Vagina (tissue), 2 donors: ENCODE results near the gene ST8SIA2. TPM values are rescaled to one million over a fixed set of nuclear protein-coding genes. Genes with fewer than 3 reads are reported as not detected.

Experiments used
- DNase-seq, 2 donors: peaks; one replicate each; pipeline ENCODE4 v3.0.0-alpha.2; 2017; ENCODE audit errors: extremely low spot score in 2 of 2
- H3K27ac ChIP-seq: fragments of 200-600 bp; sonication (generic); one replicate; pipeline ENCODE4 v1.5.1; 2019
- H3K27me3 ChIP-seq: fragments of 200-600 bp; sonication (generic); one replicate; pipeline ENCODE4 v1.5.1; 2019
- H3K36me3 ChIP-seq, 2 donors: fragments of 200-600 bp; sonication (generic); one replicate each; pipeline ENCODE4 v1.5.1; 2017 to 2019
- H3K4me1 ChIP-seq: fragments of 200-600 bp; sonication (generic); one replicate; pipeline ENCODE4 v1.5.1; 2019
- H3K4me3 ChIP-seq, 2 donors: fragments of 200-600 bp; sonication (generic); 1 replicate in 1 of 2; 2 replicates in 1 of 2; pipeline ENCODE4 v1.5.1; 2016 to 2019
- H3K9me3 ChIP-seq: fragments of 200-600 bp; sonication (generic); one replicate; pipeline ENCODE4 v1.5.1; 2019
- POLR2A ChIP-seq, 2 donors: fragments of 450-650 bp; IDR thresholded peaks; one replicate each; pipeline ENCODE4 v1.6.1; 2017; ENCODE audit warnings: antibody characterized with exemption in 2 of 2, mild to moderate bottlenecking in 2 of 2, moderate library complexity in 2 of 2
- POLR2AphosphoS5 ChIP-seq, 2 donors: sonication (generic); formaldehyde crosslinking; IDR thresholded peaks; one replicate each; pipeline ENCODE4 v1.9.0; 2017; ENCODE audit warnings: antibody characterized with exemption in 2 of 2, mild to moderate bottlenecking in 2 of 2, low read depth in 1 of 2; ENCODE audit not compliant: insufficient read depth in 1 of 2
- intact Hi-C: fragments of 100-400 bp; cut with DNase I; formaldehyde crosslinking; loops from one replicate; pipeline ENCODE4 v1.15.1; 2023
- total RNA-seq: library from RNA; depleted of rRNA; stranded (reverse); fragments of >200 nt; gene quantifications from one replicate; pipeline ENCODE4 v1.2.3, GENCODE V29; 2016
- TF ChIP-seq, protein P1 (sequence below), 3 experiments: fragments of 450-650 bp in 2 of 3; fragments of 200-600 bp in 1 of 3; sonication (generic) in 1 of 3; IDR thresholded peaks; one replicate each; pipeline ENCODE4 v1.5.1; 2017 to 2019; ENCODE audit warnings: antibody characterized with exemption in 3 of 3, mild to moderate bottlenecking in 2 of 3, moderate library complexity in 2 of 3

Gene ST8SIA2
- total RNA-seq, 1 donor from 2014 or later = not detected

DNA sequence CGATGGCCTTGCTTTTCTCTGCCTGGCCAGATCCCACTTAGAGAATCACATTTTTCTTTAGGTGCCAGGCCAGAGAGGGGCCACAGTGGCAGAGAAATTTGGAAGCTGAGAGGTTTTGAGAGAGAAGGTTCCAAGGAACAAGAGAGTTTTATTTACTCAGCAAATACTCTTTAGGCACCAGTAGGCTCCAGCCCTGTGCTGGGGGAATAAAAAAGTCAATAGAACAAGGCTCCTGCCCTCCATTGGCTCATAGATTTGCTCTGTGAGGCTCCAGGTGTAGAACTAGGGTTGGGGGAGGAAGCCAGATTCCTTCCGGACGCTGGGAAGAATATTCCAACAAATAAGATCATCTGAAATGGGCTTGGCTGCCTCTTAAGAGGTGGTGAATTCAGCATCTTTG lies 59.9 kb downstream of the ST8SIA2 start:
- no peak overlapping the region for H3K27ac ChIP-seq
- H3K4me1 ChIP-seq = no peaks in the 10 kb centered on the region
- no peaks in the 10 kb centered on the region for H3K27me3 ChIP-seq
- DNase-seq = no peak
- TF ChIP-seq POLR2AphosphoS5 (IDR thresholded peaks at IDR 0.05; ENCODE audit: insufficient read depth in 1 of 2, low read depth in 1 of 2) (no peak), POLR2A (IDR thresholded peaks at IDR 0.05) (no peak)
- TF ChIP-seq, protein P1, sequence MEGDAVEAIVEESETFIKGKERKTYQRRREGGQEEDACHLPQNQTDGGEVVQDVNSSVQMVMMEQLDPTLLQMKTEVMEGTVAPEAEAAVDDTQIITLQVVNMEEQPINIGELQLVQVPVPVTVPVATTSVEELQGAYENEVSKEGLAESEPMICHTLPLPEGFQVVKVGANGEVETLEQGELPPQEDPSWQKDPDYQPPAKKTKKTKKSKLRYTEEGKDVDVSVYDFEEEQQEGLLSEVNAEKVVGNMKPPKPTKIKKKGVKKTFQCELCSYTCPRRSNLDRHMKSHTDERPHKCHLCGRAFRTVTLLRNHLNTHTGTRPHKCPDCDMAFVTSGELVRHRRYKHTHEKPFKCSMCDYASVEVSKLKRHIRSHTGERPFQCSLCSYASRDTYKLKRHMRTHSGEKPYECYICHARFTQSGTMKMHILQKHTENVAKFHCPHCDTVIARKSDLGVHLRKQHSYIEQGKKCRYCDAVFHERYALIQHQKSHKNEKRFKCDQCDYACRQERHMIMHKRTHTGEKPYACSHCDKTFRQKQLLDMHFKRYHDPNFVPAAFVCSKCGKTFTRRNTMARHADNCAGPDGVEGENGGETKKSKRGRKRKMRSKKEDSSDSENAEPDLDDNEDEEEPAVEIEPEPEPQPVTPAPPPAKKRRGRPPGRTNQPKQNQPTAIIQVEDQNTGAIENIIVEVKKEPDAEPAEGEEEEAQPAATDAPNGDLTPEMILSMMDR (IDR thresholded peaks at IDR 0.05) = no peak
- no peak overlapping the region for H3K4me3 ChIP-seq
- no peaks in the 10 kb centered on the region for H3K9me3 ChIP-seq
- no peaks in the 10 kb centered on the region for H3K36me3 ChIP-seq
- intact Hi-C loops = no loop called here

GRCh38 chr15:92454555-92455105 lies 60.9 kb downstream of the ST8SIA2 start:
- Histone ChIP-seq H3K9me3 (no peaks in the 10 kb centered on the region), H3K4me1 (no peaks in the 10 kb centered on the region), H3K27ac (no peak overlapping the region), H3K36me3 (no peaks in the 10 kb centered on the region), H3K27me3 (no peaks in the 10 kb centered on the region), H3K4me3 (no peak overlapping the region)
- TF ChIP-seq POLR2A (IDR thresholded peaks at IDR 0.05) (no peak), POLR2AphosphoS5 (IDR thresholded peaks at IDR 0.05; ENCODE audit: insufficient read depth in 1 of 2, low read depth in 1 of 2) (no peak)
- TF ChIP-seq, protein P1 (IDR thresholded peaks at IDR 0.05) = no peak
- intact Hi-C loops = no loop called here
- DNase-seq = no peak

DNA sequence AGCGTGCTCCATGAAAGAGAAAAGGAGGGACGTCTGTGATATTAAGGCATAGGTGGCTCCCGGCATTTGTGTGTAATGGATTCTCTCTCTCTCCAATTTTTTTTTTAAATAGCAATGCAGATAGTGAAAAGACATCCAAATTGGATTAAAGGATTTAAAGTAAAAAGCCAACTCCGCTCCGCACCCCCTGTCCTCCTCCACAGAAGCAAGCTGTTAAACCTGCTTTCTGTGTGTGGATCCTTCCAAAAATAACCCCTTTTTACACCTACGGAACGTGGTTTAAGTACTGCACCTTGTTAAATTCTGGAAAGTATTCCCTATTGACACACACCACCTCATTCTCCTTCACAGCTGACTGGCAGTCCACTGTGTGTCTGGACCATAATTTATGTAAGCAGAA lies 61.6 kb downstream of the ST8SIA2 start:
- no peak for DNase-seq
- H3K27ac ChIP-seq = no peak overlapping the region
- intact Hi-C loops = no loop called here
- no peaks in the 10 kb centered on the region for H3K4me1 ChIP-seq
- TF ChIP-seq, protein P1 (IDR thresholded peaks at IDR 0.05) = no peak
- TF ChIP-seq POLR2AphosphoS5 (IDR thresholded peaks at IDR 0.05; ENCODE audit: insufficient read depth in 1 of 2, low read depth in 1 of 2) (no peak), POLR2A (IDR thresholded peaks at IDR 0.05) (no peak)
- no peak overlapping the region for H3K4me3 ChIP-seq
- no peaks in the 10 kb centered on the region for H3K27me3 ChIP-seq
- H3K36me3 ChIP-seq = no peaks in the 10 kb centered on the region
- H3K9me3 ChIP-seq = no peaks in the 10 kb centered on the region

DNA sequence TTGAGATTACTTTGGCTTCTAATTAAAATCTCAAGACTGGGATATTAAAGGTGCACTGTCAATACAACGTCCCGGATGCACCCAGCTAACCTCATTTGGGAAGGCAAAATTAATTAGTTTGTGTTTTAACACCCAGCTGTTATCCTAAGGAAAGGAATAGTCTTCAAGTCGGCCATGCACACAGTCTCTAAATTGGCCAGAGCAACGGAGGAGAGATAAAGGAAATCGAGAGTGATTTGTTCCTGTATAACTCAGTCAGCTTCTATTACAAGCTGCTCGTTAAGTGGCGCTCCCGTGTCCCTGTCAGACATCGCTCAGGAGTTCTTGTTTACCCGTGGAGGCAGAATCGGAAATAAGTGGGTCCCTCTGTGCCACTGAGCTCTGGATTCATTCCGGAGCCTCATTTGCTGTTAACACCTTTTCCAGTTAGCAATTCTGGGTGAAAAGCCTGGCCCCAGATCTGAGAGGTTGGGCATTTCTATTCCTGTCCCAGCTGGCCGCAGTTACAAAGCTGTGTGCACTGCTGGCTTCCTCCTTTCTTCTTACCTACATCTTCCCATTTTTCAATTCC lies 63.9 kb downstream of the ST8SIA2 start:
- H3K27ac ChIP-seq = no peak overlapping the region
- intact Hi-C loops = no loop called here
- TF ChIP-seq POLR2A (IDR thresholded peaks at IDR 0.05) (no peak), POLR2AphosphoS5 (IDR thresholded peaks at IDR 0.05; ENCODE audit: insufficient read depth in 1 of 2, low read depth in 1 of 2) (no peak)
- TF ChIP-seq, protein P1 (IDR thresholded peaks at IDR 0.05) = no peak
- no peaks in the 10 kb centered on the region for H3K9me3 ChIP-seq
- no peaks in the 10 kb centered on the region for H3K27me3 ChIP-seq
- no peaks in the 10 kb centered on the region for H3K36me3 ChIP-seq
- no peak for DNase-seq
- no peaks in the 10 kb centered on the region for H3K4me1 ChIP-seq
- no peak overlapping the region for H3K4me3 ChIP-seq

DNA sequence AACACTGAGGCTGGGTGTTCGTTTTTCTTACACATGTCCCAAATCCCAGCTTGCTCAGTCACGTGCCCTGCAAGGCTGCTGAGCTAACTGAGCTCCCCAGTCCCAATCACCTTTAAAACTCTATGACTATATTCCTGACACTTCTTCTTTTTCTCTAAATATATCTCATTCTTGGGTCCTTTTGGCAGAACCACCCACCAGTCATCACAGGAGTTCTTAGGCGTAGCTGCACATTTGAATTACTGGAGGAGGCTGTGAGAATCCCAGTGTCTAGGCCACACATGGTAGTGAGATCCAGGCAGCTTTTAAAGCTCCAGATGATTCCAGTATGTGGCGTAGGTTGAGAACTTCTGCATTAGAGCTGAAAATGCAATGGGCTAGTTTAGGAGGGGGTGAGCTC lies 66.3 kb downstream of the ST8SIA2 start:
- Histone ChIP-seq H3K36me3 (no peaks in the 10 kb centered on the region), H3K4me3 (no peak overlapping the region), H3K4me1 (no peaks in the 10 kb centered on the region), H3K9me3 (no peaks in the 10 kb centered on the region), H3K27me3 (no peaks in the 10 kb centered on the region), H3K27ac (no peak overlapping the region)
- DNase-seq = no peak
- intact Hi-C loops = no loop called here
- TF ChIP-seq POLR2A (IDR thresholded peaks at IDR 0.05) (no peak), POLR2AphosphoS5 (IDR thresholded peaks at IDR 0.05; ENCODE audit: insufficient read depth in 1 of 2, low read depth in 1 of 2) (no peak)
- TF ChIP-seq, protein P1 (IDR thresholded peaks at IDR 0.05) = no peak
